Measurements from ENCODE around the gene GNAL.

Gene GNAL

DNA sequence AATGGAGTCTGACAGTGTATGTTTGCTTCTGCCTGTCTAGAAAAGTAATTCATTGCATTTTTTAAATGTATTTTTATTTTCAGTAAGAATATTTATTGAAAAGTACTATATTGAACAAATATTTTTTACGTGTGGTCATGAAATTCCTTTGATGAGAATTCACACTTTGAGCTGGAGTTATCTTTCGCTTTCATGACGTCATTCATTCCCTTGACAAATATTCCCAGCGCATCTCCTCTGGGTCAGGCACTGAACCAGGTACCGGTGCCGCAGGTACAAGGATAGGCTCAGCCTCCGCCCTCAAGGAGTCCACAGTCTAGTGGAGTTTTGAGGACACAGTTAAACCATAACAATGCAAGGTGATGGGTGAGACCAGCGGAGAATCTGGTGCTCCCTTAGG lies 60.2 kb downstream of the GNAL start:
- no peak overlapping the region for H3K9ac ChIP-seq
- peaks cover 13% of the 10 kb centered on the region for H3K4me1 ChIP-seq
- no peaks in the 10 kb centered on the region for H3K27me3 ChIP-seq (ENCODE audit: control insufficient read depth, insufficient read depth, low read length)
- H2AFZ ChIP-seq = no peak overlapping the region
- H3K4me3 ChIP-seq (ENCODE audit: low read depth, low read length) = no peak overlapping the region
- no peaks in the 10 kb centered on the region for H3K36me3 ChIP-seq (ENCODE audit: control insufficient read depth, insufficient read depth, low read length)
- TF ChIP-seq, protein P1, sequence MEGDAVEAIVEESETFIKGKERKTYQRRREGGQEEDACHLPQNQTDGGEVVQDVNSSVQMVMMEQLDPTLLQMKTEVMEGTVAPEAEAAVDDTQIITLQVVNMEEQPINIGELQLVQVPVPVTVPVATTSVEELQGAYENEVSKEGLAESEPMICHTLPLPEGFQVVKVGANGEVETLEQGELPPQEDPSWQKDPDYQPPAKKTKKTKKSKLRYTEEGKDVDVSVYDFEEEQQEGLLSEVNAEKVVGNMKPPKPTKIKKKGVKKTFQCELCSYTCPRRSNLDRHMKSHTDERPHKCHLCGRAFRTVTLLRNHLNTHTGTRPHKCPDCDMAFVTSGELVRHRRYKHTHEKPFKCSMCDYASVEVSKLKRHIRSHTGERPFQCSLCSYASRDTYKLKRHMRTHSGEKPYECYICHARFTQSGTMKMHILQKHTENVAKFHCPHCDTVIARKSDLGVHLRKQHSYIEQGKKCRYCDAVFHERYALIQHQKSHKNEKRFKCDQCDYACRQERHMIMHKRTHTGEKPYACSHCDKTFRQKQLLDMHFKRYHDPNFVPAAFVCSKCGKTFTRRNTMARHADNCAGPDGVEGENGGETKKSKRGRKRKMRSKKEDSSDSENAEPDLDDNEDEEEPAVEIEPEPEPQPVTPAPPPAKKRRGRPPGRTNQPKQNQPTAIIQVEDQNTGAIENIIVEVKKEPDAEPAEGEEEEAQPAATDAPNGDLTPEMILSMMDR (IDR thresholded peaks at IDR 0.05) = no peak
- no peaks in the 10 kb centered on the region for H3K9me3 ChIP-seq (ENCODE audit: control insufficient read depth, low read length)
- no peaks in the 10 kb centered on the region for H3K79me2 ChIP-seq
- no peak overlapping the region for H3K4me2 ChIP-seq (ENCODE audit: low read length)
- H3K27ac ChIP-seq = no peak overlapping the region

DNA sequence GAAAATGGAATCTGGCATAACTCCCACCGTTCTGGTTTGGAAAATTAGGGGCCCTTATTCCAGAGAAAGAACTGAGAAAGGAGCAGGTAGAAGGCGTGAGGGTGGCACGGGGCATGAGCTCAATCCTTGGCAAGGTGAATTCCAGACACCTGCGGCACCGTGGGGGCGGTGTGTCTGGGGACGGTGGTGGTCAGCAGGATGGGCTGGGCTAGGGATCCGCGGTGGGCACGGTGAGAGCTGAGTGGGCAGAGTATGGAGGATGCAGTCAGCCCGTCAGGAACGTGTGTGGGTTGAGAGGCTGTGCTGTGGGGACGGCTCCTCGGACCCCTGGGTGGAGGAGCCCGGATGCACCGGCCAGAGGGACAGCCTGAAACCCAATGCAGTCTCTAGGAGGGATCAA lies 61.1 kb downstream of the GNAL start:
- H3K79me2 ChIP-seq = no peaks in the 10 kb centered on the region
- no peak overlapping the region for H3K9ac ChIP-seq
- no peak overlapping the region for H3K4me3 ChIP-seq (ENCODE audit: low read depth, low read length)
- H3K36me3 ChIP-seq (ENCODE audit: control insufficient read depth, insufficient read depth, low read length) = no peaks in the 10 kb centered on the region
- no peaks in the 10 kb centered on the region for H3K9me3 ChIP-seq (ENCODE audit: control insufficient read depth, low read length)
- no peak overlapping the region for H3K4me2 ChIP-seq (ENCODE audit: low read length)
- H3K27me3 ChIP-seq (ENCODE audit: control insufficient read depth, insufficient read depth, low read length) = no peaks in the 10 kb centered on the region
- H3K27ac ChIP-seq = no peak overlapping the region
- TF ChIP-seq, protein P1 (IDR thresholded peaks at IDR 0.05) = no peak
- H3K4me1 ChIP-seq = peaks cover 13% of the 10 kb centered on the region
- no peak overlapping the region for H2AFZ ChIP-seq

DNA sequence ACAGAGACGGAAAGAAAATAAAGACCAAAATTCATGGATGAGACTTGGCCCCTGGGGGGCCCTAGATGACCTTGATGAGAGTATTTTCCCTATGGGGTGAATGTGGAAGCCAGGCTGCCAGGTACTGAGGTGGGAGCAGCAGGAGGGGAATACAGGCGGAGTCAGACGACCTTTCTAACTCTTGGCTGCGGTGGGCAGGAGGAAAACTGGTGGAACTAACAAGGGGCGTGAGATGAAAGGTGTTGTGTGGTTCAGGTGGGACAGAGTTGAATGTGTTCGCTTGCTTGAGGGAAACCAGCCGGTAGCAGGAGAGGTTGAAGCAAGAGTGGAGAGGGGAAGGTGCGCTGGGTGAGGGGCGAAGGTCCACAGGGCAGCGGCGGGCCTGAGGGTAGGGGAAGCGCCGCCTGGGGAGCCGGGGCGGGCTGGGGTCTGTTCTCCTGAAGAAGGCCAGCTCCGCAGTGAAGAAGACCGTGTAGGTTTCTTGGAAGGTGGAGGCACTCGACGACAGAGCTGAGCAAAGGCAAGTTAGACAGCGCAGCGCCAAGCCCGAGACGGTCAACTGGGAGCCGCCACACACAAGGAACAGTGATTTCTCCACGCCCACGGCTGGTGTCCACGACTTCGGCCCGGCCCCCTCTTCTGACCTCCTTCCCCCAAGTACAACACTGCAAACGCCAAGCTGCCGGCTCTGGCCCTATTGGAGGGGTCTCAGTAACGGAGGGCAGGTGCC lies 61.7 kb downstream of the GNAL start:
- Histone ChIP-seq H3K4me2 (ENCODE audit: low read length) (no peak overlapping the region), H3K4me3 (ENCODE audit: low read depth, low read length) (no peak overlapping the region), H3K9me3 (ENCODE audit: control insufficient read depth, low read length) (no peaks in the 10 kb centered on the region)

DNA sequence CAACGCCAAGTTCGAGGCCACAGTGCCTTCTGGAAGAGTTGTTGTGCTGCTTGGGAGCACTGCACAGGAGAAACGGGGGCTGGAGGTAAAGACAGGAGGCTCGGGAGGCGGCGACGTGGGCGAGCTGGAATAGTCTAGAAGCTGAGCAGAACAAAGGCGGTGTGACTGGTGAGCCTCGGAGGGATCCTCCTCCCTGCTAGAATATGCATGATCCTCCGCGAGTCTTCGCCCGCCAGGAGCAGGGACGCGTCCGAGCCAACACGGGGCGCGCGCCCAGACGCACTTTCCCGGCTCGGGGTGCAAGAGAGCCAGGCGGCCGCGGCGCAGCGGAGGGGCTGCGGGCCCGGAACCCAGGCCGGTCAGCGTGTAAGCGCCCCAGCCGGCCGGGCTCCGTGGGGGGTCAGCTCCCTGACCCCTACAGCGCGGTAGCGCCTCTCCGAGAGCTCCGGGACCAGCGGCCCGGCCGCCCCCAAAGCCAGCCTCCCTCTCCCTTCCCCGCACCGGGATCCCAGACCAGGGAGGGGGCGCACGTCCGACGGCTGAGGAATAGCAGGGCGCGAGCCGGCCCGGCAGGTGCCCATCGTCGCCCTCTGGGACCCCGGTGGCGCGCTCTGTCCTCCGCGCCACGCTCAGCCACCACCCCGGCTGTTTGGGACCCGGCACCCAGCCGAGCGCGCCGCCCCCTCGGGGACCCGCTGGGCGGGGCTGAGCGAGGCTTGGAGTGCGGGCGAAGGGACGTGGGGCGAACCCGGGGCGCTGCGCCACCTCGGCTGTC lies 62.5 kb downstream of the GNAL start:
- no peaks in the 10 kb centered on the region for H3K27me3 ChIP-seq (ENCODE audit: control insufficient read depth, insufficient read depth, low read length)
- H3K9me3 ChIP-seq (ENCODE audit: control insufficient read depth, low read length) = no peaks in the 10 kb centered on the region
- peaks cover 12% of the 10 kb centered on the region for H3K4me1 ChIP-seq
- H3K79me2 ChIP-seq = no peaks in the 10 kb centered on the region
- H2AFZ ChIP-seq = peak overlapping the region; percentile 65
- no peak overlapping the region for H3K4me3 ChIP-seq (ENCODE audit: low read depth, low read length)
- H3K36me3 ChIP-seq (ENCODE audit: control insufficient read depth, insufficient read depth, low read length) = no peaks in the 10 kb centered on the region
- no peak overlapping the region for H3K9ac ChIP-seq
- H3K27ac ChIP-seq = no peak overlapping the region
- TF ChIP-seq, protein P1 (IDR thresholded peaks at IDR 0.05) = no peak
- peak overlapping the region; percentile 55 for H3K4me2 ChIP-seq (ENCODE audit: low read length)

More for the DNA sequence above, 61.7 kb downstream of the GNAL start:
- Histone ChIP-seq H3K79me2 (no peaks in the 10 kb centered on the region), H3K36me3 (ENCODE audit: control insufficient read depth, insufficient read depth, low read length) (no peaks in the 10 kb centered on the region), H2AFZ (no peak overlapping the region), H3K9ac (no peak overlapping the region), H3K27me3 (ENCODE audit: control insufficient read depth, insufficient read depth, low read length) (no peaks in the 10 kb centered on the region), H3K4me1 (peaks cover 13% of the 10 kb centered on the region), H3K27ac (no peak overlapping the region)
- TF ChIP-seq, protein P1 (IDR thresholded peaks at IDR 0.05) = no peak
